K562 (cell line): Measurements from ENCODE around the gene UFC1. TPM values are rescaled to one million over a fixed set of nuclear protein-coding genes. Genes with fewer than 3 reads are reported as not detected.

Experiments used
- ATAC-seq: fragments of 200-7000 bp; cut with Tn5 transposase; 3 replicates; pipeline ENCODE4 v1.9.1; 2020; ENCODE audit warnings: moderate library complexity
- BruUV-seq: library from RNA; stranded (reverse); fragments of 400-500 nt; replicated peaks from 2 replicates; lab custom pipeline; 2021; lab: Mats Ljungman, UMichigan
- CTCF ChIA-PET: fragments of 300-600 bp; formaldehyde crosslinking; extraction: SDS; loops from one replicate; lab custom pipeline; 2021; ENCODE audit warnings: low intra/inter-chr PET ratio; lab: Yijun Ruan, JAX
- POLR2A ChIA-PET: fragments of 300-600, 350-650 bp; sonication (Branson Sonifier 250); formaldehyde crosslinking; extraction: SDS; loops from one replicate; lab custom pipeline; 2021; ENCODE audit warnings: antibody characterized with exemption, inconsistent platforms; lab: Yijun Ruan, JAX
- DNase-seq, 4 experiments: peaks; one replicate each; pipeline versions ENCODE4 v3.0.0 to v3.0.0-alpha.2; 2011 to 2018; ENCODE audit warnings: low spot score in 3 of 4, mixed read lengths in 3 of 4; ENCODE audit errors: extremely low read depth in 1 of 4
- FAIRE-seq: peaks from 2 replicates; lab custom pipeline; 2011; peaks lifted over from hg19 to GRCh38; lab: Jason Lieb, UNC
- H2AFZ ChIP-seq: 2 replicates; pipeline ENCODE4 v1.6.0; 2011; ENCODE audit warnings: low read depth, low read length, control low read depth, inconsistent platforms
- H3K27ac ChIP-seq: fragments of 200-600 bp; 3 replicates; pipeline ENCODE4 v1.8.0; 2011; ENCODE audit warnings: low read depth, mild to moderate bottlenecking, control low read depth, inconsistent platforms, low read length, moderate library complexity, mixed read lengths; ENCODE audit errors: extremely low read depth
- H3K27me3 ChIP-seq, 2 experiments: fragments of 300-600 bp in 1 of 2; 2 replicates in 1 of 2; 3 replicates in 1 of 2; pipeline versions ENCODE4 v1.6.0 to v1.8.0; 2011; ENCODE audit warnings: inconsistent platforms in 2 of 2, low read length in 2 of 2, mild to moderate bottlenecking in 1 of 2, mixed read lengths in 1 of 2, moderate library complexity in 1 of 2; ENCODE audit not compliant: control insufficient read depth in 2 of 2, insufficient read depth in 2 of 2
- H3K36me3 ChIP-seq: fragments of 300-600 bp; 3 replicates; pipeline ENCODE4 v1.8.0; 2011; ENCODE audit warnings: mild to moderate bottlenecking, low read length, inconsistent platforms; ENCODE audit not compliant: control insufficient read depth, insufficient read depth
- H3K4me1 ChIP-seq, 2 experiments: fragments of 200-600 bp in 1 of 2; replicated peaks in 1 of 2; 2 replicates in 1 of 2; 3 replicates in 1 of 2; pipeline versions ENCODE4 v1.5.1 to v1.8.0; 2011; ENCODE audit warnings: inconsistent platforms in 2 of 2, low read length in 2 of 2, mild to moderate bottlenecking in 1 of 2, mixed read lengths in 1 of 2, moderate library complexity in 1 of 2; ENCODE audit not compliant: control insufficient read depth in 2 of 2, insufficient read depth in 2 of 2
- H3K4me2 ChIP-seq: 2 replicates; pipeline ENCODE4 v1.6.1; 2011; ENCODE audit warnings: low read length, control low read depth, inconsistent platforms, mixed read lengths; ENCODE audit not compliant: insufficient read depth
- H3K4me3 ChIP-seq: fragments of 200-600 bp; sonication (generic), shearing (Covaris generic); 2 replicates; pipeline ENCODE4 v1.5.1; 2016; ENCODE audit warnings: control low read depth, inconsistent platforms
- H3K79me2 ChIP-seq: fragments of 200-600 bp; 3 replicates; pipeline ENCODE4 v1.8.0; 2011; ENCODE audit warnings: low read length, inconsistent platforms; ENCODE audit not compliant: control insufficient read depth, insufficient read depth
- H3K9ac ChIP-seq, 2 experiments: 2 replicates each; pipeline versions ENCODE4 v1.6.0 to v1.6.1; 2011; ENCODE audit warnings: low read depth in 2 of 2, low read length in 2 of 2, control low read depth in 1 of 2, inconsistent platforms in 1 of 2, mild to moderate bottlenecking in 1 of 2, mixed read lengths in 1 of 2; ENCODE audit not compliant: insufficient read depth in 1 of 2
- H3K9me1 ChIP-seq: one replicate; pipeline ENCODE4 v1.6.0; 2011; ENCODE audit warnings: inconsistent platforms, mild to moderate bottlenecking, low read length, moderate library complexity; ENCODE audit not compliant: control insufficient read depth, insufficient read depth
- H3K9me3 ChIP-seq: replicated peaks from 2 replicates; pipeline ENCODE4 v1.5.1; 2011; ENCODE audit warnings: low read depth, low read length, inconsistent platforms; ENCODE audit not compliant: control insufficient read depth, insufficient read depth
- H4K20me1 ChIP-seq: replicated peaks from 2 replicates; pipeline ENCODE4 v1.6.1; 2011; ENCODE audit warnings: low read length, inconsistent platforms, mixed read lengths; ENCODE audit not compliant: control insufficient read depth, insufficient read depth
- DNMT1 ChIP-seq: fragments of 450-650 bp; IDR thresholded peaks from 2 replicates; pipeline ENCODE4 v1.6.1; 2016; ENCODE audit warnings: antibody characterized with exemption, mild to moderate bottlenecking
- EGR1 ChIP-seq: fragments of 450-650 bp; conservative IDR thresholded peaks from 2 replicates; pipeline ENCODE4 v1.6.1; 2017; ENCODE audit warnings: mild to moderate bottlenecking
- ETS1 ChIP-seq: conservative IDR thresholded peaks from 2 replicates; pipeline ENCODE4 v1.6.1; 2011; ENCODE audit warnings: low read depth, mild to moderate bottlenecking, low read length; ENCODE audit not compliant: control insufficient read depth
- HDAC3 ChIP-seq: fragments of 450-650 bp; IDR thresholded peaks from 2 replicates; pipeline ENCODE4 v1.6.1; 2018; ENCODE audit warnings: borderline replicate concordance, mild to moderate bottlenecking, moderate library complexity; ENCODE audit not compliant: partially characterized antibody
- MAFF ChIP-seq: IDR thresholded peaks from 2 replicates; pipeline ENCODE4 v1.6.1; 2012; ENCODE audit warnings: low read length, improper control_type of control experiment
- NFE2 ChIP-seq: IDR thresholded peaks from 2 replicates; pipeline ENCODE4 v1.6.1; 2014; ENCODE audit warnings: antibody characterized with exemption, low read depth
- PHF8 ChIP-seq: fragments of 200-600 bp; sonication (generic); IDR thresholded peaks from 2 replicates; pipeline ENCODE4 v1.6.1; 2012; ENCODE audit warnings: mixed run types, mild to moderate bottlenecking, inconsistent platforms, low read length, moderate library complexity, borderline replicate concordance
- RERE ChIP-seq: sonication (generic); formaldehyde crosslinking; IDR thresholded peaks from 2 replicates; pipeline ENCODE4 v1.8.0; 2023; ENCODE audit warnings: missing genetic modification reagents, mild to moderate bottlenecking, borderline replicate concordance
- TAL1 ChIP-seq: fragments of 450-650 bp; IDR thresholded peaks from 2 replicates; pipeline ENCODE4 v1.6.1; 2016; ENCODE audit warnings: mild to moderate bottlenecking
- ZBED1 ChIP-seq: IDR thresholded peaks from 2 replicates; pipeline ENCODE4 v1.6.1; 2014
- ZFP36 ChIP-seq: fragments of 150-350 bp; IDR thresholded peaks from 2 replicates; pipeline ENCODE4 v1.6.1; 2018; ENCODE audit warnings: low read length, low read depth; ENCODE audit not compliant: partially characterized antibody
- ZNF740 ChIP-seq, 3 experiments: fragments of 200-800 bp in 1 of 3; sonication (Bioruptor generic) in 1 of 3; sonication (generic) in 1 of 3; formaldehyde crosslinking in 1 of 3; IDR thresholded peaks; 2 replicates each; pipeline versions ENCODE4 v1.6.1 to v1.8.0; 2016 to 2022; ENCODE audit warnings: mild to moderate bottlenecking in 2 of 3, missing compliant biosample characterization in 2 of 3, missing genetic modification characterization in 2 of 3, missing genetic modification reagents in 1 of 3
- WGBS: fragments of 100-300 bp; shearing (Covaris generic); methylation state at CpG from one replicate; pipeline ENCODE4 v1.1.6; 2016; ENCODE audit warnings: low coverage, mixed read lengths; ENCODE audit not compliant: insufficient coverage; ENCODE audit errors: missing lambda C conversion rate; 5-methylcytosine and 5-hydroxymethylcytosine counted together
- in situ Hi-C: fragments of 300-500 bp; cut with MboI; formaldehyde crosslinking; loops from 4 replicates; pipeline ENCODE4 v1.15.0; 2018; ENCODE audit warnings: inconsistent platforms, mixed read lengths
- intact Hi-C: fragments of 100-400 bp; cut with micrococcal nuclease; formaldehyde crosslinking; loops from 2 replicates; pipeline ENCODE4 v1.14.2; 2022
- polyA plus RNA-seq, 8 experiments: library from polyadenylated mRNA; depleted of rRNA in 4 of 8; stranded (reverse) in 5 of 8; unstranded in 3 of 8; fragments of >200 nt; fragmentation: Nextera tagmentation in 2 of 8; fragmentation: Illumina TruSeq in 1 of 8; extraction: Ambion mirVana in 2 of 8; extraction: Trizol in 1 of 8; gene quantifications; 2 replicates each; pipeline versions ENCODE4 v1.2.1 to v1.2.3, GENCODE V29; 2011 to 2014; ENCODE audit warnings: inconsistent platforms in 1 of 8, missing spikeins in 1 of 8
- total RNA-seq, 7 experiments: library from RNA; depleted of rRNA in 6 of 7; stranded (reverse); fragments of >200 nt in 6 of 7; fragmentation: Illumina TruSeq in 2 of 7; extraction: Trizol in 2 of 7; gene quantifications; 2 replicates each; pipeline versions ENCODE4 v1.2.1 to v1.2.3, GENCODE V29; 2011 to 2021; ENCODE audit warnings: low replicate concordance in 1 of 7

Gene UFC1
- total and polyA plus RNA-seq, 9 of the 15 experiments (the other 6 are each of a cell fraction or from before 2014, with no cell fraction given), result 92.8 to 220 (median 161) TPM

GRCh38 chr1:161165742-161166668 lies 12.2 kb downstream of the UFC1 start, which contains the start of gene PPOX:
Gene PPOX, plus strand, starts transcription at chr1:161166426. Its CDS starts 422 bp downstream, at chr1:161166848.
- H3K4me3 ChIP-seq, result peak within 1 kb of the TSS; percentile 55
- WGBS, result 2% methylated on average over 46 of the region's 54 CpGs
- H3K9ac ChIP-seq, result peak within 1 kb of the TSS; percentile 86 to 97
- intact Hi-C loops (loop anchor here (1.0 to 5.0 kb wide), 3 partner anchors 11 to 47 kb away; partner anchors contain the start of genes B4GALT3, DEDD, NIT1 and PFDN2), in situ Hi-C loops (no loop called here)
- BruUV-seq, result TSS peak; percentile 79
- peak within 1 kb of the TSS; percentile 83 for H3K27ac ChIP-seq
- CTCF ChIA-PET, result interaction anchor here (1.0 to 1.3 kb wide), 2 partner anchors 176 to 208 kb away, joined by 4 to 6 read pairs; no protein-coding TSS in a partner anchor
- FAIRE-seq, result peak; percentile 99
- H4K20me1 ChIP-seq, result no peaks in the 10 kb centered on the region
- POLR2A ChIA-PET, result interaction anchor here (0.5 to 4.7 kb wide), 16 partner anchors 8 to 1403 kb away, joined by 3 to 33 read pairs (median 4); partner anchors contain the start of genes B4GALT3, DEDD, F11R and NDUFS2
- H2AFZ ChIP-seq, result peak within 1 kb of the TSS; percentile 73
- peaks cover 54 to 70% of the 10 kb centered on the region in 2 experiments for H3K4me1 ChIP-seq
- H3K36me3 ChIP-seq, result peaks cover 70% of the 10 kb centered on the region
- no peaks in the 10 kb centered on the region for H3K9me1 ChIP-seq
- H3K27me3 ChIP-seq, result no peaks in the 10 kb centered on the region
- peak; percentile 93 for ATAC-seq
- DNase-seq, result peak; percentile 91 to 99 (median 93)
- H3K79me2 ChIP-seq, result peaks cover 57% of the 10 kb centered on the region
- H3K4me2 ChIP-seq, result peak within 1 kb of the TSS; percentile 95
- H3K9me3 ChIP-seq, result no peaks in the 10 kb centered on the region
- TF ChIP-seq TAL1 (peak; percentile 99), DNMT1 (no peak), HDAC3 (peak; percentile 91), RERE (no peak), PHF8 (peak; percentile 71; the same call in 1 of the 2 replicates), EGR1 (peak; percentile 75), NFE2 (peak; percentile 17; the same call in 1 of the 2 replicates), MAFF (no peak), ZFP36 (no peak), ZNF740 (CRISPR knock-in tag; IDR thresholded peaks at IDR 0.05) (peak; percentile 63; the same call in 1 of the 2 replicates), ZNF740 (tag; IDR thresholded peaks at IDR 0.05) (peak in 1 of 2 experiments; percentile 45; a peak in 1 of 4 replicates), ETS1 (peak; percentile 86), ZBED1 (peak; percentile 93)
